OCI-LY1 (cell line): Measurements from ENCODE around the gene FIZ1.

Source experiments
- CTCF ChIP-seq: fragments of 200-600 bp; sonication (generic), shearing (Covaris generic); IDR thresholded peaks from 2 replicates; pipeline ENCODE4 v1.5.1; 2017; ENCODE audit warnings: mild to moderate bottlenecking, antibody characterized with exemption, low read length, moderate library complexity, mixed read lengths
- EZH2 ChIP-seq: fragments of 200-600 bp; sonication (generic), shearing (Covaris generic); IDR thresholded peaks from 2 replicates; pipeline ENCODE4 v1.8.0; 2017; ENCODE audit warnings: borderline replicate concordance, mixed run types, mild to moderate bottlenecking, antibody characterized with exemption, low read length, moderate library complexity, mixed read lengths

DNA sequence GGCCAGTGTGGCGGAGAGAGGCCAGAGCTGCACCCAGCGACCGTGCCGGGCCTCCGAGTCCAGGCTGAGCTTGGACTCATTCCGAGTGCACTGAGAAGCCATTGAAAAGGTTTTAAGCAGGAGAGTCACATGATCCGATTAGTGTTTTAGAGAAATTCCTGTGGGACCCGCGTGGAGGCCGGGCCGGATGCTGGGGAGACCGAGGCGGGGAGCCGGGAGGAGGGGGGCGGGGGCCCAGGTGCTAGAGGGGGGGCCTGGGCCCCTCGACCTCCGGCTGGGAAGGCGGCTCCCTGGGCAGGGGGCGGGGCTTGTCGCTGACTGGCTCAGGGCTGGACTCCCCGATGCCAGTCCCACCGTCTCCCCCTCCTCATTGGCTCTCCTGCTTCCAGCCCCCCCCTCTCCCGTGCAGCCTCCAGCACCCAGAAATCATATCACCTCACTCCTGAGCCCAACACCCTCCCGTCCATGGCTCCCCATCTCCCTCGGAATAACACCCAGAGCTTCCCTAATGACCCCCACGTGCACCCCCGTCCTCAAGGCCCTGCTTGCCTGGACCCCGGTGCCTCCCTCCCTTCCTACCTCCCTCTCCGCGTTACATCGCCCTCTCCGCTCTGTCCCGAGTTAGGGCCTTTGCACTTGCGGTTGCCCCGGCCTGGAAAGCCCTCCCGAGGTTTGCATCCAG, 13.5 kb downstream of the FIZ1 start:
- no peak for TF ChIP-seq CTCF
- TF ChIP-seq EZH2: no peak
